ENCODE measurements around the gene SLC15A1. TPM values are rescaled to one million over a fixed set of nuclear protein-coding genes. Genes with fewer than 3 reads are reported as not detected.
"Not testable (repeated sequence)": the region's sequence is repeated elsewhere in the genome, so short reads cannot be mapped to it uniquely, and the experiment has no call there.

The SLC15A1 gene
- total RNA-seq, 1 donor from 2014 or later, result 0.07 TPM

DNA sequence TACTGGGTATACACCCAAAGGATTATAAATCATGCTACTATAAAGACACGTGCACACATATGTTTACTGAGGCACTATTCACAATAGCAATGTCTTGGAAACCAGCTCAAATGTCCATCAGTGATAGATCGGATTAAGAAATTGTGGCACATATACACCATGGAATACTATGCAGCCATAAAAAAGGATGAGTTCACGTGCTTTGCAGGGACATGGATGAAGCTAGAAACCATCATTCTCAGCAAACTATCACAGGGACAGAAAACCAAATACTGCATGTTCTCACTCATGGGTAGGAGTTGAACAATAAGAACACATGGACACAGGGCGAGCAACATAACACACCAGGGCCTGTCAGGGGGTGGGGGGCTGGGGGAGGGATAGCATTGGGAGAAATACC lies 2.0 kb upstream of the SLC15A1 start:
- not testable (repeated sequence) for DNase-seq (ENCODE audit: low read depth, low spot score)

DNA sequence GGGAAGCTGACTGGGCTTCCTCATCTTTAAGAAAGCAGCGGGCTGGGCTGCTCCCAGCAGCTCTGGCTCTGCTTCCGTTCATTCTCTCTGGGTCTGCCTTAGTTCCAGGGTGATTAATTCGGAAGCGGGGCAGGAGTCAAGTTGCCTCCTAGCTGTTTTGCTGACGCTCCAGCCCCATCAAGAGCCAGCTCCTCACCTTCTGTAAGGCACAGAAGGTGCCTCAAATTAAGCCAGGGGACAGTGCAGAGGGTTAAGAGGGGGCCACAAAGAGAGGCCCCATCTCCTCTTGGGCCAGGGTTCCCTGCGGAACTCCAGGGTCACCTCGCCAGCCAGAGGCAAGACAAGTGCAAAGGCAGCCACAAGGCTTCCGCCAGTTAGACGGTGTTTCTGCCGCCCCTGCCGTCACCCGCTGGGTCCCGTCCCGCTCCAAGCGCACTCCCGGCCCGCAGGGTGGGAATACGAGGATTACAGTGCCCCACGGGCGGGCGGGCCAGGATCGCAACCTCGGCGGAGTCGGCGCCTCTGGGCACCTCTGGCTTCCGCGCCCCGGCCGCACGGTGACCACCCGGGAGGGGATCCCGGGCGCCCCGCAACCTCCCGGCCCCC lies 508 bp downstream of the SLC15A1 start:
- DNase-seq (ENCODE audit: low read depth, low spot score), result no peak

DNA sequence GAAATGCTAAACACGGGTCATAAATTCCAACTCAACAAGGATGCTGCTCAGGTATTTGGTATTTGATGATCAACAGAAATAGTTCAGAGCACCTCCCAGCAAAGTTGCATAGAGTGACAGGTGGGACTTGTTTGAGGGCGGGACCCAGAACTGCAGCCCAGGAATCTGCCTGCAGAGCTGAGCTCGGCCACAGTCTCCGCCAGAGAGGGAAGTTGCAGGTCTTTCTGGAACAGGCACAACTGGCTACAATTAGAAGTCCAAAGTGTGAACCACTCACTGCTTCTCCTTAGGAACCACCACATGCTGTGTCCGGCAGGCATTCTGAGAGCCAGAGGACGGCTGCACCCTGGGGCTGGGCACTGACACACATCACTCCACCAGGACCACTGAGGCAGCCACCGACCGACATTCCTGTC lies 1.1 kb downstream of the SLC15A1 start:
- DNase-seq (ENCODE audit: low read depth, low spot score), result no peak

DNA sequence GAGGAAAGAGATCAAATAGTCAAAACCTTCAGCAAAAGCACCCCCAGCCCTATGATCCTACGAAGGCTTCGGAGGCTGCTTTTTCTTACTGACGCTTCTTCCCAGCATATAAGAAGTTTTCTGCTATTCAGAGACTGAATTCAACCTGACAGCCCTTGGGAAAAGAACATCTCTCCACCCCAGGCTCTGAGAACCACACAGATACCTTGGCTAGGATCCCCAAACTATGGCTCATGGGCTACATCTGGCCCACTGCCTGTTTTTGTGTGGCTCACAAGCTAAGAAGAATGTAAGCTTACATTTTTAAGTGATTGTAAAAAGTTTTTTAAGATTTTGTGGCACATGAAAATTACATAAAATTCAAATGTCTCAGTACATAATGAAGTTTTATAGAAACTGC lies 3.0 kb downstream of the SLC15A1 start:
- no peak for DNase-seq (ENCODE audit: low read depth, low spot score)

DNA sequence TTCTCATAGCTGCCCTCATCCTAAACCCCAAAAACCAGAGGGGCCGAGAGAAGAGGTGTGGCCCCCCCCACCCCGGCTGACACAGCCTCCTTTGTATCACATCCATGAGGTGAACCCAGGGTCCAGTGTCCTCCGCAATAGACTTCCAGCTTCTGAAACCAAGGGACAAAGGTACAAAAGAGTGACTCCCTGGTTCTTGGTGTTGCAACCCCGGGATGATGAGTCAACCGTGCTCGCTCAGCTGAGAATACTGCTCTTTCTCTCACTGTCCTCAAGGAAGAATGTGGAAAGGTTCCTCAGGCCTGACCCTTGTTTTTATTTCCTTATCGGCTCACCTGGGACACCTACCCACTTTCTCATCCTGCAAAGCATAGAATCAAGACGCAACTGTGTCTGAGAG lies 5.5 kb downstream of the SLC15A1 start:
- no peak for DNase-seq (ENCODE audit: low read depth, low spot score)

DNA sequence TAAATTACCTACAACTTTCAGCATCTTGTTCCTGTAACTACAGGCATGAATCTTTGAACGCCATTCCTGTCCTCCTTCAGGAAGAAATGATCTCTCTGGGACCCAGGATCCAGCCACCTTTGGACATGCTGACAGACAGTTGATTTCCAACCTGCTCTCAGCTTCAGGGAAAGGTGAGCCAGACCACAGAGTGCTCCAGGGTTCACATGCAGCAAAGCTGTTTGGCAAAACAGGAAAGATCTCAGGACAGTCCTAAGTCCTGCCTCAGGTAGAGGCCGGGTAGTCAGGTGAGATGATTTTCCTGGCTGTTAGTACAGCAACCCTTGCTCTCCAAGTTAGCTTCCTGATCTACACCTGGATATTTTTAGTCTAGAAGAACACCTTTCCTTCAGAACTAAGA lies 9.1 kb downstream of the SLC15A1 start:
- DNase-seq (ENCODE audit: low read depth, low spot score), result no peak

DNA sequence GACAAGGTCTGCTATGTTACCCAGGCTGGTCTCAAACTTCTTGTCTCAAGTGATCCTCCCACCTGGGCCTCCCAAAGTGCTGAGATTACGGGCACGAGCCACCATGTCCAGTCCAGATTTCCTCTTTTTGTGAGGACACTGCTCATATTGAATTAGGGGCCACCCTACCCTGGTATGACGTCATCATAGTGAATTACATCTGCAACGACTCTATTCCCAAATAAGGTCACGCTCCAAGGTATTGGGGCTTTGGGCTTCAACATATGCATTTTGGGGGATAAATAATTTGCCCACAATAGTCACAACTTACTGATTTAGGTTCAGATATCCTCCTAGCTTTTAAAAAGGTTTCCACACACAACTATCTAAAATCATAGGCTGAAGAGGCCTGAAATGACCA lies 9.5 kb downstream of the SLC15A1 start:
- DNase-seq (ENCODE audit: low read depth, low spot score), result no peak

DNA sequence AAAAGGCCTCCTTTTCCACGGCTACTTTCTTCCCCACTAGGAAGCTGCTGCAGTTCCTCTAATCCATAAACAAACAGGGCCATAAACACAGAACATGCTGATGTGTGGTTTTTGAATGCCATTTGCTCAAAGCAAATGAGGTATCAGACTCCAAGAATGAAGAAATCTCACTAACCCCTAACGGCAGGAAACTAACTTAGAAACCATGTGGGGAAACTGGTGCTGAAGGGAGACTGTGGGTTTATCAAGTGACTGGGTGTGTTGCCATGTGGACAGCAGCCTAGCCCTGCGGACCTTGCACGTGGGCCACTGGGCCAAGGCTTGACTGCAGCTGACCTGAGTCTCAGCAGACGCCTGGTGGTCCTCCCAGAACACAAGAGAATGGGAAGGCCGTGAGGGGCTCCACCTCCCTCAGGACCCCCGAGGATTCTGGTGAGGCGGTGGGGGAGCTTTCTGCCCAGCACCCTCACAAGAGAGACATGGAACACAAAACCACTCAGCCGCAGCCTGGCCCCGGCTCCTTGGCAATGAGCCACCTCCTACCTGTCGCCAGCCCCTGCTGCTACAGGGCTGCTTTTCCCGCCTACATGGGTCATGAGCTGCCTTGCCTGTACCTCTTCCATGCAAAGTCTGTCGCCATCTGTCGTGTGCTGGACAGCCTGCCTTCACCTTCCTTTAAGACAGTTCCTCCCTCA lies 10.6 kb downstream of the SLC15A1 start:
- no peak for DNase-seq (ENCODE audit: low read depth, low spot score)

DNA sequence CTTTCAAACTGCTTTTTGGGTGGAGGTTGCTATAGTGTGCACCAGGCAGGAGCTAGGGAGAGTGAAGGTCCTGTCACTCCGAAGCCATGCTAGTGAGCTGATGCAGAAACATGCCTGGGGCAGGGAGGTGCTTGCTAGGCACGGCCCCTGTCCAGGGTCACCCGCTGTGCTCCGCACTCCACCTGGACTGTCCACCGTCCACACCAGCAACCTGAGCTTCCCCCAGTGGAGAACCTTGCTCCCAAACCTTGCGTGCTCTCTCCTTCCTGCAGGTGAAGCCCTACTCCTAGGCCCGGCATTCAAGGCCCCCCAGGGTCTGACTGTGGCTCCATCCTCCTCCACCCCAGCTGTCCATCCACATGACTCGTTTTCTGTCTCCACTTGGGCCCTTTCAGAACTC lies 12.3 kb downstream of the SLC15A1 start:
- DNase-seq (ENCODE audit: low read depth, low spot score), result no peak

DNA sequence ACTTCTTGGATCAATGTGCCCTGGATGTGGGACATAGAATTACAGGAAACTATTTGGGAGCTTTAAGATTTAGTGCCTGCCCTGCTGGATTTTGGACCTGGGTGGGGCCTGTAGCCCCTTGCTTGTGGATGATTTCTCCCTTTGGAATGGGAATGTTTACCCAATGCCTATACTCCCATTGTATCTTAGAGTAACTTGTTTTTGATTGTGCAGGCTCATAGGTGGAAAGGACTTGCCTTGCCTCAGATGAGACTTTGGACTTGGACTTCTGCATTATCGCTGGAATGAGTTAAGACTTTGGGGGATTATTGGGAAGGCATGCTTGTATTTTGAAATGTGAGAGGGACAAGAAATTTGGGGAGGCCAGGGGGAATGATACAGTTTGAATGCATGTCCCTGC lies 13.5 kb downstream of the SLC15A1 start:
- DNase-seq (ENCODE audit: low read depth, low spot score), result no peak

DNA sequence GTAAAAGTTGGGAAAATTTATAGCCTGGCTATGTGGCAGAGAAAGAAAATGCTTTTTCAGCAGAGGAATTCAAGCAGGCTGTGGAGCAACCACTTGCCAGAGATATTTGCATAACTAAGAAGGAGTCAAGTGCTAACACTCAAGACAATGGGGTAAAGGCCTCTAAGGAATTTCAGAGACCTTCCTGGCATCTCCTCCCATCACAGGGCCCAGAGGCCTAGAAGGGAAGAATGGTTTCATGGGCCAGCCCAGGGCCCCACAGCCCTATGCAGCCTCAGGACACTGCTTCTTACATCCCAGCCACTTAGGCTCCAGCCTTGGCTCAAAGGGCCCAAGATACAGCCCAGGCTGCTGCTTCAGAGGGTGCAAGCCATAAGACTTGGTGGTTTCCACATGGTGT lies 14.3 kb downstream of the SLC15A1 start:
- DNase-seq (ENCODE audit: low read depth, low spot score), result no peak

DNA sequence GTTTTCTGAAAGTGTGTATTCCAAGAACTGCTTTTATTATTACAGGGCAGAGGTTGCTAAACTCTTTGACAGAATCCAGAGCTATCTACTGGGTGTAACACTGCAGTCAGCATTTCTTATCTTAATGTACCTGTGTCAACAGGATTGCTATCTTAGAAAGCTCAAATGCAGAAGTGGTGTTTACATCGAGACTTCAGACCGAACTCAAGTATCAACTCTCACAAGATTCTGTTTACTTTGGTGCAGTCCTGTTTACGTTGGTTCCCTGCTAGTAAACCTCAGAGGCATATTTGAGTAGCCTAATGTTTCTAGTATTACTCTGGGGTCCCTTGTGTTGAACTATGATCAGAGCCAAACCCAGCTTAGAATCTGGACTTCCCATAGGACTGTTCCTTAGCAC lies 20.5 kb downstream of the SLC15A1 start:
- DNase-seq (ENCODE audit: low read depth, low spot score), result no peak

DNA sequence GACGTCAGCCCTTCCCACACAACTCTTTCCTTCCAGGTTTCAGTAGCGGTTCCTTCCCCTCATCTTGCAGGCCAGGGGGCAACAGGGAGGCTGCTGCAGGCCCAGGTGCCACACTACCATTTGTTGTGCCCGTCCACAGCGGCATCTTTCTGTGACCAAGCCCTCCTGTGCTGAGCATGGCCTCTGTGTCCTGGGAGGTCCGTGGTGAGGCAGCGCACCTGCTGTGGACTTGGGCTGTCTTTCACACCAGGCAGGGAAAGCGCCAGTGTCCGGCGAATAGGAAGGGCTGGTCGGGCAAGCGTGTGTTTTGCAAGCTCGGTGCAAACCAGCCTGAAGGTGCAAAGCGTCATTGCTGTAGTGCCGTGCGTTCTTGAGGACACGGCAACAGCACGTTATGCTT lies 21.4 kb downstream of the SLC15A1 start:
- DNase-seq (ENCODE audit: low read depth, low spot score), result no peak

DNA sequence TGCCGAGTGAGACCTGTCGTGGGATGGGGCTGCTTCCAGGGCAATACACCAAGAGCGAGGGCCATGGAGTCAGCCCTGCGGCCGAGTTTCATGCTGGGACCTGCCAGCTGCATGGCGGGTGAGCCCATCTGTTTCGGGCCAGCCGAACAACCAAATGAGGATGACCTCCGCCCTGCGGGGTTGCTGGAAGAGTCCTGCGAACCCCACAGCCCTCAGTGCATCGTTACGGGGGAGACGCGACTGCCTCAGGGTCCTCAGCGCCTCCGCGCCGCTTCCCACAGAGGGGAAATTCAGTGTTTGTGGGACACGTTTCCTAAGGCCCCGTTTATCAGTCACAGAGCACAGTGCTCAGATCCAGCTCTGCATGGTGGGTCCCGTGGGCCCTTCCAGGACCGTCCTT lies 22.0 kb downstream of the SLC15A1 start:
- DNase-seq (ENCODE audit: low read depth, low spot score), result no peak

DNA sequence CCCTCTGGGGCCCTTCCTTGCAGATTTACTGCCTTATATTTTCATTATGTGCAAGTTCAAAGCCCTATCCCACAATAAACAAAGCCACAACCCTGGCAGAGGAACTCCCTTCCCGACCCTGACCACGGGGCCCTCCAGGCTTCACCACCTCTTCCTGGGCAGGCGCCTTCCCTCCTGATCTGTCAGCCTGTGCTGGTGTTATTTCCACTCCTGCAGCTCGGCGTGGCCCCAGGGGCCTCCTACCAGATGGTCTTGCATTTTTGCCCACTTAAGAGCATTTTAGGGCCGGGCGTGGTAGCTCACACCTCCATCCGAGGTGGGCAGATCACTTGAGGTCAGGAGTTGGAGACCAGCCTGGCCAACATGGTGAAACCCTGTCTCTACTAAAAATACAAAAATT lies 22.8 kb downstream of the SLC15A1 start:
- no peak for DNase-seq (ENCODE audit: low read depth, low spot score)

DNA sequence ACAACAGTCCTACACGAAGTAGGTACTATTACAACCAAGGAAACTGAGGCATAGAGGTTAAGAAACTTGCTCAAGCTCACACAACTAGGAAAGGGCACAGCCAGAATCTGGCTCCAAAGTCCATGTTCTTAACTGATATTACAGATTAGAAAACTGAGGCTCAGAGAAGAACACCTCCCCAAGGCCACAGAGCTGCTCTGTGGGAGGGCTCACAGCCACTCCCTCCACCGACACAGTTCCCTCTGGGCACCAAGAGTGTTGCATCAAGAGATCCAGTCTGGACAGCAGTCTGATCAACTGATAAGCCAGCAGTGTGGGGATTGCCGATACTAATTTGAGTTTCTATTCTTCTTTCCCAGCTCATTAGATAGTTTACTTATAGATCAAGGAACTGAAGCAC lies 29.5 kb downstream of the SLC15A1 start:
- no peak for DNase-seq (ENCODE audit: low read depth, low spot score)

DNA sequence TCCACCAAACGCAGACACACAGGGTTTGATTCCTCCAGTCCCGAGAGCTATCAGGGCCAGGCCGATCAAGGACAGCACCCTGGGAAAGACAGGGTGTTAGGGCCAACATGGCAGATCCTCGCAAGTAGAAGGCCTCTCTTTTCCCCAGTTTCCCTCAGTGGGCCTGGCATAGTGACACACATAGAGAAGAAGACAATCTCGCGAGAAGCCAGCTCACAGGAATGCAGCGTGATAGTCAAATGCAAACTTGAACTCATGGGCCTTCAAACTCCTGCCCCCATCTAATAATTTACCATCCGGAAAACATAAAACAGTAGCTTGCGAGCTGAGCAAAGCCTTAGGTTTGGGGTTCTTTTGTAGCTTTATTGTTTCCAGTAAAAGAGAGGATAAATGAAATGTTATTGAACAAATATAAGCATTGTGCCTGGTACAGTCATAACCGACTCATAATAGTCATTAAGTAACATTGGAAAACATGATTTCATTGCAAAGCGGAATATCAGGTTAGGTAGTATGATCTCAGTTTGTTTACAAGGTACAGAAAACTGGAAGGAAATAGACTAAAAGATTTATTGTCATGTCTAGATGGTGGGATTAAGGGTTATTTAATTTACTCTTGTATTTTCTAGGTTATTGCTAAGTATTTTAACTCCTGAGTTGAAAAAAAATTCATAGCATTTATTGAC lies 30.5 kb downstream of the SLC15A1 start:
- no peak for DNase-seq (ENCODE audit: low read depth, low spot score)

DNA sequence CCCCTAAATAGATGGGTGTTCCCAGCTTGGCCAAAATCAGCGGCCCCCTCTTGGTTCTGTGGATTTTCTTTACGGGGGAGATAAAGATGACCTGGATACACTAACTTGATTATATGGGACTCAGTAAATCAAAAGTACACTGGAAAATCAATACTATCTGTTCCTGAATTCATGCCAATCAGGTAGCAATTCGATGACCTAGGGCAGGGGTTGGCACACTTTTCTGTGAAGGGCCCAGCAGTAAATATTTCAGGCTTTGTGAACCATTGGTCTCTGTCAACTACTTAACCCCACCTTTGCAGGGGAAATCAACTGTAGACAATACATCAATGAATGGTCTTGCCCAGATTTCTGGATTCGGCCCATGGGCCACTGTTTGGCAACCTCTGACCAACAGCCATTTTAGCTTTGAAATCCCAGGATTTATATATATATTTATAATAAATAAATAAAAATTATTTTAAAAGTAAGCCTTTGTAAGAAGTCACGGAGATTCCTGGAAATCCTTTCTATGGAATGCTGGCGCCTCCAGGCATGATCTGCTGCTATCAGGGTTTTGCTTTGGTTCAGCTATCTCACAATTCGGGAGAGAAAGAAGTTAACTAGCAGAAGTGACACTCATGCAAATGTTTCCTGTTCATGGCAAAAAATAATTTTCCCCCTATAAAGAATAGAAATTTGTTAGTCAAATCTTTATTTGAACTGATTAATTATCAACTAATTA lies 32.8 kb downstream of the SLC15A1 start:
- no peak for DNase-seq (ENCODE audit: low read depth, low spot score)

DNA sequence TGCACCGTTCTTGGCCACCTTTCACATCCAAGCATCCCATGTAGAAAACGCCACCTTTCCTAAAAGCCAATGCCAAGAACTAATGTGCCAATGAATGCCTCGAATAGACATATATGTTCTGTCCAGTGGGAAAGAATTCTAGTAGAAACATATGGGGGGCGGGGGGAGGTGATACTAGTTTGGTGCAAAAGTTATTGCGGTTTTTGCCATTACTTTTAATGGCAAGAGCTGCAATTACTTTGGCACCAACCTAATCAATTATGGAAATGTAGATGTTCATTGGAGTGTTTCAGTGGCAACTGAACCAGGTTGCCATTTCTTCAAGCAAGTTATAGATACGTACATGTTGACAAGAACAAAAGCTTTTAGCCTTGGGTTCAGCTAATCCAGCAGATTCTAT lies 34.6 kb downstream of the SLC15A1 start:
- DNase-seq (ENCODE audit: low read depth, low spot score), result no peak

DNA sequence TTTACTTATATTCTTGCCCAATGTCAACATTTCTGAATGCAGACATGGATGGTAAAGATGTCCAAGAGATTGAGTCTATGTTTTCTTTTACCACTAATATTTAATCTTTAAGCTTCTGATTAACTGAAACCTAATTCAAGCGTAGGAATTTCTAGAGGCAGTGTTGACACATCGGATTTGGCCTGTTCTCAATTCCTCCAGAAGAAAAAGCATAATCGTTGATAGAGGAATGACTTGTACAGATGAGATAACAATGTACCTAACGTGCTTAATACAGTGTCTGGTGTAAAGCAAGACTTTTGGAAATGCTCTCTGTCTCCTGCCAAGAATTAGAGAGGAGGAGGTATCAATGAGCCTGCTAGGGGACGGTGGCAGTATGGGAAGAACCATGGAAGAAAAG lies 35.2 kb downstream of the SLC15A1 start:
- no peak for DNase-seq (ENCODE audit: low read depth, low spot score)

DNA sequence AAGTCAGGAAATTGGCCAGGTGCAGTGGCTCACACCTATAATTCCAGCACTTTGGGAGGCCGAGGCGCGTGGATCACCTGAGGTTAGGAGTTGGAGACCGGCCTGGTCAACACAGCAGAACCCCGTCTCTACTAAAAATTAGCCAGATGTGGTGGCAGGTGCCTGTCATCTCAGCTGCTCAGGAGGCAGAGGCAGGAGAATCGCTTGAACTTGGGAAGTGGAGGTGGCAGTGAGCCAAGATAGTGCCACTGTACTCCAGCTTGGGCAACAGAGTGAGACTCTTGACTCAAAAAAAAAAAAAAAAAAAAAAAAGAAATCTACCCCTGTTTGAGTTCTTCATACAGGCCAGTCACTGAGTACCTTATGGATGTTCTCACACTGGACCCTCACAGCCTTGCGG lies 42.0 kb downstream of the SLC15A1 start:
- no peak for DNase-seq (ENCODE audit: low read depth, low spot score)

DNA sequence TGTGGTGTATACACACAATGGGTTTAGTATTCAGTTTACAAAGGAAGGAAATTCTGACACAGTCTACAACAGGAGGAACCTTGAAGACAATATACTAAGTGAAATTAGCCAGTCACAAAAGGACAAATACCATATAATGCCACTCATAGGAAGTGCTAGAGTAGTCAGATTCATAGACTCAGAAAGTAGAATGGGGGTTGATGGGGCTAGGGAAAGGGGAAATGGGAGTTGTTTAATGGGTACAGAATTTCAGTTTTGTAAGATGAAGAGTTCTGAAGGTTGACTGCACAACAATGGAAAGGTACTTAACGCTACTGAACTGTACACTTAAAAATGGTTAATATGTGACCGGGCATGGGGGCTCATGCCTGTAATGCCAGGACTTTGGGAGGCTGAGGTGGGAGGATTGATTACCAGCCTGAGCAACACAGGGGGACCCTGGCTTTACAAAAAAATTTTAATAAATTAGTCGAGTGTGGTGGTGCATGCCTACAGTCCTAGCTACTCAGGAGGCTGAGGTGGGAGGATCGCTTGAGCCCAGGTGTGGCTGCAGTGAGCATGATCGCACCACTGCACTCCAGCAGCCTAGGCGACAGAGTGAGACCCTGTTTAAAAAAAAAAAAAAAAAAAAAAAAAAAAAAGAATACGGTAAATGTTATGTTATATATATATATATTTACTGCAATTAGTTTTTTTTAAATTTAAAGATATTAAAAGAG lies 45.0 kb downstream of the SLC15A1 start:
- DNase-seq (ENCODE audit: low read depth, low spot score), result no peak

Data from pulmonary artery endothelial cell (primary cell).